DMS53 (cell line): Measurements from ENCODE around the gene SLC9A4.

Source experiments
- DNase-seq: peaks from one replicate; lab custom pipeline; 2025; lab: John Stamatoyannopoulos, UW

Gene SLC9A4

GRCh38 chr2:102502576-102502975 lies 29.6 kb downstream of the SLC9A4 start:
- DNase-seq = no peak

- peak; percentile 55 for DNase-seq
These were observed 31.8 kb downstream of the SLC9A4 start for GRCh38 chr2:102504833-102505232.

- DNase-seq = peak; percentile 96
These were observed 32.3 kb downstream of the SLC9A4 start for GRCh38 chr2:102505290-102505689.

GRCh38 chr2:102506743-102507142 lies 33.7 kb downstream of the SLC9A4 start:
- no peak for DNase-seq

- no peak for DNase-seq
These were observed 35.8 kb downstream of the SLC9A4 start for GRCh38 chr2:102508863-102509262.

GRCh38 chr2:102509749-102510148 lies 36.7 kb downstream of the SLC9A4 start:
- DNase-seq = peak; percentile 62

- no peak for DNase-seq
These were observed 38.0 kb downstream of the SLC9A4 start for GRCh38 chr2:102510791-102511575.

- DNase-seq = no peak
These were observed 39.1 kb downstream of the SLC9A4 start for GRCh38 chr2:102512161-102512560.

- DNase-seq = no peak
These were observed 40.4 kb downstream of the SLC9A4 start for GRCh38 chr2:102513355-102513939.

GRCh38 chr2:102514061-102514785 lies 41.2 kb downstream of the SLC9A4 start:
- peak; percentile 54 for DNase-seq

- no peak for DNase-seq
These were observed 42.8 kb downstream of the SLC9A4 start for GRCh38 chr2:102515851-102516250.

- no peak for DNase-seq
These were observed 45.1 kb downstream of the SLC9A4 start for GRCh38 chr2:102518170-102518569.

GRCh38 chr2:102520009-102520408 lies 47.0 kb downstream of the SLC9A4 start:
- DNase-seq = peak; percentile 83

GRCh38 chr2:102520801-102521200 lies 47.8 kb downstream of the SLC9A4 start:
- peak; percentile 53 for DNase-seq

- no peak for DNase-seq
These were observed 49.1 kb downstream of the SLC9A4 start for GRCh38 chr2:102522162-102522561.

GRCh38 chr2:102522890-102523289 lies 49.9 kb downstream of the SLC9A4 start:
- DNase-seq = no peak

- no peak for DNase-seq
These were observed 50.6 kb downstream of the SLC9A4 start for GRCh38 chr2:102523651-102524050.

GRCh38 chr2:102527086-102527485 lies 54.1 kb downstream of the SLC9A4 start:
- DNase-seq = no peak

GRCh38 chr2:102538491-102538890 lies 65.5 kb downstream of the SLC9A4 start:
- no peak for DNase-seq

GRCh38 chr2:102540882-102541281 lies 67.9 kb downstream of the SLC9A4 start:
- no peak for DNase-seq

- no peak for DNase-seq
These were observed 71.2 kb downstream of the SLC9A4 start for GRCh38 chr2:102544182-102544581.

- no peak for DNase-seq
These were observed 74.4 kb downstream of the SLC9A4 start for GRCh38 chr2:102547462-102547861.

- no peak for DNase-seq
These were observed 76.0 kb downstream of the SLC9A4 start for GRCh38 chr2:102549027-102549426.
